ENCODE results near the gene TTC17. TPM values are rescaled to one million over a fixed set of nuclear protein-coding genes. Genes with fewer than 3 reads are reported as not detected.

Gene TTC17
- total RNA-seq, 1 donor from 2014 or later, result 183 TPM

GRCh38 chr11:43408277-43408676, 49.6 kb downstream of the TTC17 start:
- Mint-ChIP-seq H3K4me1 (no peaks in the 10 kb centered on the region), H3K36me3 (peaks cover 31% of the 10 kb centered on the region), H3K4me3 (no peak overlapping the region), H3K9me3 (no peaks in the 10 kb centered on the region), H3K27me3 (ENCODE audit: insufficient read depth, low read depth) (no peaks in the 10 kb centered on the region), H3K27ac (no peak overlapping the region)
- Histone ChIP-seq H2AFZ (replicated peaks) (no peak overlapping the region), H3K79me2 (ENCODE audit: low read depth) (no peaks in the 10 kb centered on the region), H3F3A (ENCODE audit: low read depth) (no peaks in the 10 kb centered on the region), H3K27ac (no peak overlapping the region), H3K4me3 (no peak overlapping the region), H3K36me3 (peaks cover 20% of the 10 kb centered on the region), H3K9me3 (ENCODE audit: low read depth) (no peaks in the 10 kb centered on the region), H4K20me1 (ENCODE audit: low read depth) (no peaks in the 10 kb centered on the region), H3K27me3 (no peaks in the 10 kb centered on the region), H3K4me2 (no peak overlapping the region), H3K4me1 (no peaks in the 10 kb centered on the region), H3K9ac (no peak overlapping the region)
- no peak for DNase-seq (ENCODE audit: low spot score)
- no peak for TF ChIP-seq CTCF (IDR thresholded peaks at IDR 0.05)

- no peaks in the 10 kb centered on the region for H4K20me1 ChIP-seq (ENCODE audit: low read depth)
- no peaks in the 10 kb centered on the region for H3K27me3 ChIP-seq
- H3K9me3 ChIP-seq (ENCODE audit: low read depth), result no peaks in the 10 kb centered on the region
- TF ChIP-seq EZH2 (IDR thresholded peaks at IDR 0.05), result no peak
- TF ChIP-seq EZH2phosphoT487 (IDR thresholded peaks at IDR 0.05), result no peak
- no peak for TF ChIP-seq CTCF (IDR thresholded peaks at IDR 0.05)
- Mint-ChIP-seq H3K27ac (no peak overlapping the region), H3K36me3 (peaks cover 34% of the 10 kb centered on the region), H3K9me3 (no peaks in the 10 kb centered on the region), H3K4me3 (no peak overlapping the region), H3K4me1 (no peaks in the 10 kb centered on the region), H3K27me3 (ENCODE audit: insufficient read depth, low read depth) (no peaks in the 10 kb centered on the region)
- no peak overlapping the region for H3K4me2 ChIP-seq
- H3K9ac ChIP-seq, result no peak overlapping the region
- H3K4me3 ChIP-seq, result no peak overlapping the region
- no peak overlapping the region for H2AFZ ChIP-seq (replicated peaks)
- peaks cover 4% of the 10 kb centered on the region for H3F3A ChIP-seq (ENCODE audit: low read depth)
- H3K4me1 ChIP-seq, result no peaks in the 10 kb centered on the region
- DNase-seq (ENCODE audit: low spot score), result no peak
- peaks cover 26% of the 10 kb centered on the region for H3K36me3 ChIP-seq
- no peak overlapping the region for H3K27ac ChIP-seq
- H3K79me2 ChIP-seq (ENCODE audit: low read depth), result no peaks in the 10 kb centered on the region
These were observed 51.7 kb downstream of the TTC17 start for GRCh38 chr11:43410394-43410793.

GRCh38 chr11:43418197-43418596, 59.5 kb downstream of the TTC17 start:
- TF ChIP-seq EZH2phosphoT487 (IDR thresholded peaks at IDR 0.05), result no peak
- TF ChIP-seq EZH2 (IDR thresholded peaks at IDR 0.05), result no peak
- no peak for TF ChIP-seq CTCF (IDR thresholded peaks at IDR 0.05)
- H3K36me3 ChIP-seq, result peaks cover 29% of the 10 kb centered on the region
- peaks cover 12% of the 10 kb centered on the region for H3K36me3 Mint-ChIP-seq
- H3K9me3 ChIP-seq (ENCODE audit: low read depth), result no peaks in the 10 kb centered on the region
- H3F3A ChIP-seq (ENCODE audit: low read depth), result peaks cover 29% of the 10 kb centered on the region
- no peaks in the 10 kb centered on the region for H3K27me3 ChIP-seq
- no peak overlapping the region for H3K4me3 ChIP-seq
- DNase-seq (ENCODE audit: low spot score), result no peak
- H3K9me3 Mint-ChIP-seq, result no peaks in the 10 kb centered on the region
- H3K4me1 ChIP-seq, result no peaks in the 10 kb centered on the region
- no peak overlapping the region for H2AFZ ChIP-seq (replicated peaks)
- H3K4me3 Mint-ChIP-seq, result no peak overlapping the region
- no peak overlapping the region for H3K27ac Mint-ChIP-seq
- no peaks in the 10 kb centered on the region for H3K27me3 Mint-ChIP-seq (ENCODE audit: insufficient read depth, low read depth)
- no peak overlapping the region for H3K9ac ChIP-seq
- H4K20me1 ChIP-seq (ENCODE audit: low read depth), result no peaks in the 10 kb centered on the region
- no peak overlapping the region for H3K27ac ChIP-seq
- H3K79me2 ChIP-seq (ENCODE audit: low read depth), result no peaks in the 10 kb centered on the region
- no peaks in the 10 kb centered on the region for H3K4me1 Mint-ChIP-seq
- no peak overlapping the region for H3K4me2 ChIP-seq

- H3K27ac ChIP-seq, result no peak overlapping the region
- H3K4me1 Mint-ChIP-seq, result no peaks in the 10 kb centered on the region
- no peaks in the 10 kb centered on the region for H3K27me3 ChIP-seq
- H3K27me3 Mint-ChIP-seq (ENCODE audit: insufficient read depth, low read depth), result no peaks in the 10 kb centered on the region
- H2AFZ ChIP-seq (replicated peaks), result no peak overlapping the region
- H3K27ac Mint-ChIP-seq, result no peak overlapping the region
- H3K9ac ChIP-seq, result no peak overlapping the region
- no peak overlapping the region for H3K4me3 Mint-ChIP-seq
- H3K4me1 ChIP-seq, result no peaks in the 10 kb centered on the region
- peaks cover 10% of the 10 kb centered on the region for H3K36me3 Mint-ChIP-seq
- H3K9me3 ChIP-seq (ENCODE audit: low read depth), result no peaks in the 10 kb centered on the region
- H3K4me2 ChIP-seq, result no peak overlapping the region
- peak; percentile 21 for DNase-seq (ENCODE audit: low spot score)
- TF ChIP-seq CTCF (IDR thresholded peaks at IDR 0.05), result peak; percentile 76
- TF ChIP-seq EZH2 (IDR thresholded peaks at IDR 0.05), result no peak
- H3K36me3 ChIP-seq, result peaks cover 27% of the 10 kb centered on the region
- no peaks in the 10 kb centered on the region for H3K79me2 ChIP-seq (ENCODE audit: low read depth)
- no peaks in the 10 kb centered on the region for H4K20me1 ChIP-seq (ENCODE audit: low read depth)
- no peaks in the 10 kb centered on the region for H3K9me3 Mint-ChIP-seq
- no peak overlapping the region for H3K4me3 ChIP-seq
- peaks cover 27% of the 10 kb centered on the region for H3F3A ChIP-seq (ENCODE audit: low read depth)
These were observed 60.7 kb downstream of the TTC17 start for GRCh38 chr11:43419460-43419859.
